ENCODE measurements around the gene HS3ST4.

The HS3ST4 gene

GRCh38 chr16:25691519-25692091 is at the start of gene HS3ST4:
TSS of gene HS3ST4 (plus strand) at chr16:25691959.
- no peak for DNase-seq (ENCODE audit: low read depth)

- no peak for DNase-seq (ENCODE audit: low read depth)
These were observed 48.1 kb upstream of the HS3ST4 start for GRCh38 chr16:25643633-25644032.

GRCh38 chr16:25656639-25657038 is 35.1 kb upstream of the HS3ST4 start:
- no peak for DNase-seq (ENCODE audit: low read depth)

- no peak for DNase-seq (ENCODE audit: low read depth)
These were observed 14.9 kb upstream of the HS3ST4 start for GRCh38 chr16:25676820-25677219.

- no peak for DNase-seq (ENCODE audit: low read depth)
These were observed 12.2 kb upstream of the HS3ST4 start for GRCh38 chr16:25679511-25679910.

- DNase-seq (ENCODE audit: low read depth): no peak
These were observed 2.5 kb upstream of the HS3ST4 start for GRCh38 chr16:25689137-25689836.

GRCh38 chr16:25690552-25691143 is 1.1 kb upstream of the HS3ST4 start:
- no peak for DNase-seq (ENCODE audit: low read depth)

GRCh38 chr16:25692351-25692741 is 587 bp downstream of the HS3ST4 start:
- no peak for DNase-seq (ENCODE audit: low read depth)

- DNase-seq (ENCODE audit: low read depth): no peak
These were observed 1.2 kb downstream of the HS3ST4 start for GRCh38 chr16:25692742-25693508.

GRCh38 chr16:25693631-25694030 is 1.9 kb downstream of the HS3ST4 start:
- no peak for DNase-seq (ENCODE audit: low read depth)

- DNase-seq (ENCODE audit: low read depth): no peak
These were observed 7.3 kb downstream of the HS3ST4 start for GRCh38 chr16:25699069-25699468.

GRCh38 chr16:25700547-25700946 is 8.8 kb downstream of the HS3ST4 start:
- DNase-seq (ENCODE audit: low read depth): no peak

GRCh38 chr16:25707553-25707952 is 15.8 kb downstream of the HS3ST4 start:
- DNase-seq (ENCODE audit: low read depth): no peak

GRCh38 chr16:25707982-25708583 is 16.3 kb downstream of the HS3ST4 start:
- peak; percentile 6 for DNase-seq (ENCODE audit: low read depth)

GRCh38 chr16:25709213-25709612 is 17.5 kb downstream of the HS3ST4 start:
- no peak for DNase-seq (ENCODE audit: low read depth)

GRCh38 chr16:25713785-25714570 is 22.2 kb downstream of the HS3ST4 start:
- no peak for DNase-seq (ENCODE audit: low read depth)

GRCh38 chr16:25716186-25716585 is 24.4 kb downstream of the HS3ST4 start:
- no peak for DNase-seq (ENCODE audit: low read depth)

- DNase-seq (ENCODE audit: low read depth): no peak
These were observed 29.7 kb downstream of the HS3ST4 start for GRCh38 chr16:25721439-25721838.

- no peak for DNase-seq (ENCODE audit: low read depth)
These were observed 34.8 kb downstream of the HS3ST4 start for GRCh38 chr16:25726430-25727098.

GRCh38 chr16:25729188-25729915 is 37.6 kb downstream of the HS3ST4 start:
- DNase-seq (ENCODE audit: low read depth): no peak

Data from ELR (cell line).